GM12892 (cell line): ENCODE data around the gene LAMA5.

ENCODE experiments used
- DNase-seq: peaks from one replicate; pipeline ENCODE4 v3.0.0; 2011; ENCODE audit not compliant: insufficient read length
- FAIRE-seq: peaks from 2 replicates; lab custom pipeline; 2011; peaks lifted over from hg19 to GRCh38; lab: Jason Lieb, UNC
- POLR2A ChIP-seq: IDR thresholded peaks from 2 replicates; pipeline ENCODE4 v1.6.1; 2011; ENCODE audit warnings: low read depth, low read length, control low read depth
- POLR2AphosphoS5 ChIP-seq: IDR thresholded peaks from 2 replicates; pipeline ENCODE4 v1.6.1; 2011; ENCODE audit warnings: low read depth, low read length, control low read depth
- TAF1 ChIP-seq: IDR thresholded peaks from 2 replicates; pipeline ENCODE4 v1.6.1; 2011; ENCODE audit warnings: low read depth, mild to moderate bottlenecking, control low read depth, low read length, borderline replicate concordance

The LAMA5 gene

GRCh38 chr20:62303340-62304226, 63.5 kb downstream of the LAMA5 start:
- DNase-seq (no peak), FAIRE-seq (no peak)
- TF ChIP-seq POLR2AphosphoS5 = no peak
- TF ChIP-seq POLR2A = no peak
- TF ChIP-seq TAF1 = no peak

- TF ChIP-seq POLR2AphosphoS5 = no peak
- TF ChIP-seq TAF1 = no peak
- TF ChIP-seq POLR2A = no peak
- DNase-seq (no peak), FAIRE-seq (no peak)
Observed at GRCh38 chr20:62303062-62303339, 64.1 kb downstream of the LAMA5 start.

- DNase-seq = peak; percentile 100
- peak; percentile 65; the same call in 1 of the 2 replicates for TF ChIP-seq POLR2A
- peak; percentile 65; the same call in 1 of the 2 replicates for TF ChIP-seq TAF1
- TF ChIP-seq POLR2AphosphoS5 = peak; percentile 53
- peak; percentile 90 for FAIRE-seq
Observed at GRCh38 chr20:62302341-62303061, 64.6 kb downstream of the LAMA5 start, which contains the start of gene ADRM1. TSS of gene ADRM1 (plus strand) at chr20:62302997. CDS start at chr20:62303569, 572 bp downstream.

- TF ChIP-seq TAF1 (no peak), POLR2AphosphoS5 (no peak), POLR2A (no peak)
- FAIRE-seq (peak; percentile 42), DNase-seq (peak; percentile 78)
Observed at GRCh38 chr20:62301773-62302340, 65.3 kb downstream of the LAMA5 start.

DNA sequence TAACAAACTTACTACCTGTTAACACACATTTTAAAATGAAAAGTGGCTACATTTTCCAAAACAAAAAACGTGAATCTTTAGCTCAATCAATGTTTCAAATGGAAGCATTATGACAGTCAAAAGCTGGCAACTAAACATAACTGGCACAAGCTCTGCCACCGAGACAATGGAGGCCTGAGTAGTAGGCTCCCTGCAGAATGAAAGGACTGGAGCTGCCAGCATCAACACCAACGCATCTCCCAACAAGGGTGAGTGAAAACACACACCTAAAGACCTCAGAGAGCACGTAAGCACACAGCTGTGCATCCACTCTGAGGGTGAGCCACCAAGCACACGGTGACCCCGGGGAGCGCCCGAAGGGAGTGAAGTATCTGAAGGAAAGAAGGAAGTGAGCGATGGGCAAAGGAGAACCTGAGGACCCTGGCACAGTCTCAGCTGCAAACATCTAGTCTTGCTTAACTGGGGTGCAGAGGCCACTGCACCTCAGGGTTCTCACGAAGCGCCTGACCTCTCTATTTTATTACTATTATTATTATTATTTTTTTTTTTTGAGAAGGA, 65.9 kb downstream of the LAMA5 start:
- TF ChIP-seq POLR2AphosphoS5 = no peak
- TF ChIP-seq POLR2A = no peak
- TF ChIP-seq TAF1 = no peak
- DNase-seq (no peak), FAIRE-seq (no peak)

- TF ChIP-seq POLR2AphosphoS5 (no peak), POLR2A (no peak), TAF1 (no peak)
- DNase-seq (no peak), FAIRE-seq (no peak)
Observed at GRCh38 chr20:62300319-62300718, 66.8 kb downstream of the LAMA5 start.

DNA sequence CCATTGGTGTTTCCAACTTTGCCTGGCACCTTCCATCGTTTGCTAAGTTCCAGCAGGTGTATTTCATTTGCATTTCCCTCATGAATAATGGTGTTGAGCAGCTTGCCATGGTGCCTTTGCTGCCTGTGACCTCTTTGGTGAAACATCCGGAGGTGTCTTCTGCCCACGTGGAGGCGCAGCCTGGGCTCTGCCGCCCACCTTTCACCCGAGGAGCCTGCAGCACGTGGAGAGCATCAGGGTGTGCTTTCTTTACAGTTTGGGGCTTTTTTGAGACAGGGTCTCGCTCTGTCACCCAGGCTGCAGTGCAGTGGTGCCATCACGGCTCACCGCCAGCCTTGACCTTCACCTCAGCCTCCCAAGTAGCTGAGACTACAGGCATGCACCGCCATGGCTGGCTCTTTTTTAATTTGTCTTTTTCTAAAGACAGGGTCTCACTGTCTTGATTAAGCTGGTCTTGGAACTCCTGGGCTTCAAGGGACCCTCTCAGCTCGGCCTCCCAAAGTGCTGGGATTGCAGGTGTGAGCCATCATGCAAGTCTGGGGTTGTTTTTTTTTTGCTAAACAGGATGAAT, 67.4 kb downstream of the LAMA5 start:
- DNase-seq = no peak
- FAIRE-seq = no peak
- TF ChIP-seq POLR2A (no peak), POLR2AphosphoS5 (no peak), TAF1 (no peak)

GRCh38 chr20:62298577-62299249, 68.4 kb downstream of the LAMA5 start:
- FAIRE-seq = no peak
- TF ChIP-seq POLR2A = no peak
- no peak for TF ChIP-seq TAF1
- no peak for TF ChIP-seq POLR2AphosphoS5
- no peak for DNase-seq

GRCh38 chr20:62297449-62298227, 69.5 kb downstream of the LAMA5 start:
- TF ChIP-seq POLR2A = no peak
- TF ChIP-seq TAF1 = no peak
- no peak for TF ChIP-seq POLR2AphosphoS5
- FAIRE-seq (no peak), DNase-seq (no peak)
